ENCODE results near the gene CWF19L1. TPM values are rescaled to one million over a fixed set of nuclear protein-coding genes. Genes with fewer than 3 reads are reported as not detected.

Gene CWF19L1
- total RNA-seq, 2 experiments from 2014 or later = 47.2 to 49.1 TPM

- ChIA-PET CTCF (no interaction called here), POLR2A (interaction anchor here (0.6 kb wide), 1 partner anchor 240 kb away, joined by 3 read pairs; no protein-coding TSS in a partner anchor)
Observed at GRCh38 chr10:100265821-100266485, 1.5 kb downstream of the CWF19L1 start.

GRCh38 chr10:100254191-100254590 is 13.2 kb downstream of the CWF19L1 start:
- ChIA-PET POLR2A (no interaction called here), CTCF (interaction anchor here (0.7 kb wide), 1 partner anchor 408 kb away, joined by 4 read pairs; no protein-coding TSS in a partner anchor)

GRCh38 chr10:100253041-100253440 is 14.4 kb downstream of the CWF19L1 start:
- ChIA-PET POLR2A (no interaction called here), CTCF (no interaction called here)

- POLR2A ChIA-PET = no interaction called here
- CTCF ChIA-PET = no interaction called here
Observed at GRCh38 chr10:100248820-100249219, 18.6 kb downstream of the CWF19L1 start.

- ChIA-PET CTCF (interaction anchor here (0.9 kb wide), 1 partner anchor 10 kb away, joined by 3 read pairs; no protein-coding TSS in a partner anchor), POLR2A (no interaction called here)
Observed at GRCh38 chr10:100245484-100246220, 21.8 kb downstream of the CWF19L1 start.

- ChIA-PET CTCF (interaction anchor here (1.6 kb wide), 1 partner anchor 16 kb away, joined by 3 read pairs; no protein-coding TSS in a partner anchor), POLR2A (no interaction called here)
Observed at GRCh38 chr10:100239851-100240250, 27.6 kb downstream of the CWF19L1 start.

GRCh38 chr10:100238429-100238828 is 29.0 kb downstream of the CWF19L1 start:
- POLR2A ChIA-PET = interaction anchor here (0.7 kb wide), 1 partner anchor 52 kb away, joined by 4 read pairs; no protein-coding TSS in a partner anchor
- CTCF ChIA-PET = interaction anchor here (0.7 kb wide), 1 partner anchor 49 kb away, joined by 4 read pairs; no protein-coding TSS in a partner anchor

GRCh38 chr10:100232101-100232500 is 35.3 kb downstream of the CWF19L1 start:
- ChIA-PET CTCF (interaction anchor here (0.8 kb wide), 1 partner anchor 9 kb away, joined by 6 read pairs; no protein-coding TSS in a partner anchor), POLR2A (no interaction called here)

- ChIA-PET POLR2A (no interaction called here), CTCF (no interaction called here)
Observed at GRCh38 chr10:100229819-100230422, 37.5 kb downstream of the CWF19L1 start.

GRCh38 chr10:100223879-100224278 is 43.6 kb downstream of the CWF19L1 start:
- CTCF ChIA-PET = interaction anchor here (1.4 kb wide), 1 partner anchor 16 kb away, joined by 3 read pairs; no protein-coding TSS in a partner anchor

GRCh38 chr10:100222529-100222928 is 44.9 kb downstream of the CWF19L1 start:
- POLR2A ChIA-PET = no interaction called here
- CTCF ChIA-PET = no interaction called here

More at GRCh38 chr10:100223879-100224278, 43.6 kb downstream of the CWF19L1 start:
- POLR2A ChIA-PET = no interaction called here

GRCh38 chr10:100216006-100216405 is 51.4 kb downstream of the CWF19L1 start:
- ChIA-PET POLR2A (no interaction called here), CTCF (no interaction called here)

- POLR2A ChIA-PET = no interaction called here
- CTCF ChIA-PET = no interaction called here
Observed at GRCh38 chr10:100209303-100209702, 58.1 kb downstream of the CWF19L1 start.

- ChIA-PET CTCF (no interaction called here), POLR2A (no interaction called here)
Observed at GRCh38 chr10:100208276-100208675, 59.2 kb downstream of the CWF19L1 start.

- POLR2A ChIA-PET = no interaction called here
- CTCF ChIA-PET = interaction anchor here (1.0 kb wide), 1 partner anchor 8 kb away, joined by 4 read pairs; no protein-coding TSS in a partner anchor
Observed at GRCh38 chr10:100204370-100204769, 63.1 kb downstream of the CWF19L1 start.

- POLR2A ChIA-PET = no interaction called here
- CTCF ChIA-PET = no interaction called here
Observed at GRCh38 chr10:100201549-100201948, 65.9 kb downstream of the CWF19L1 start.

GRCh38 chr10:100194711-100195110 is 72.7 kb downstream of the CWF19L1 start:
- CTCF ChIA-PET = interaction anchor here (1.0 kb wide), 1 partner anchor 46 kb away, joined by 6 read pairs; no protein-coding TSS in a partner anchor

GRCh38 chr10:100192350-100192749 is 75.1 kb downstream of the CWF19L1 start:
- POLR2A ChIA-PET = no interaction called here

More at GRCh38 chr10:100194711-100195110, 72.7 kb downstream of the CWF19L1 start:
- POLR2A ChIA-PET = no interaction called here

GRCh38 chr10:100186253-100187212 is 80.9 kb downstream of the CWF19L1 start:
- ChIA-PET CTCF (no interaction called here), POLR2A (interaction anchor here (0.6 to 1.0 kb wide), 2 partner anchors 12 to 52 kb away, joined by 4 read pairs; no protein-coding TSS in a partner anchor)

More at GRCh38 chr10:100192350-100192749, 75.1 kb downstream of the CWF19L1 start:
- CTCF ChIA-PET = interaction anchor here (0.7 kb wide), 1 partner anchor 33 kb away, joined by 3 read pairs; no protein-coding TSS in a partner anchor

Measured in activated CD8-positive, alpha-beta memory T cell treated with anti-CD3 and anti-CD28 coated beads for 36 hours (primary cell).